HepG2 (cell line): Measurements from ENCODE around the gene OR2V2. TPM values are rescaled to one million over a fixed set of nuclear protein-coding genes. Genes with fewer than 3 reads are reported as not detected.

ENCODE experiments used
- CC2D1A ChIP-seq: sonication (generic); formaldehyde crosslinking; IDR thresholded peaks from 2 replicates; pipeline ENCODE4 v1.8.1; 2023; ENCODE audit warnings: mild to moderate bottlenecking, missing genetic modification reagents
- EED ChIP-seq: sonication (generic); formaldehyde crosslinking; IDR thresholded peaks from 2 replicates; pipeline ENCODE4 v1.5.0; 2020; ENCODE audit warnings: mild to moderate bottlenecking, missing genetic modification reagents
- FOXJ3 ChIP-seq: sonication (generic); formaldehyde crosslinking; IDR thresholded peaks from 2 replicates; pipeline ENCODE4 v1.4.0; 2020; ENCODE audit warnings: missing genetic modification reagents, mild to moderate bottlenecking, borderline replicate concordance
- GATAD2A ChIP-seq: IDR thresholded peaks from 2 replicates; pipeline ENCODE4 v1.6.1; 2016
- KLF12 ChIP-seq: sonication (generic); formaldehyde crosslinking; IDR thresholded peaks from 2 replicates; pipeline ENCODE4 v1.4.0; 2020; ENCODE audit warnings: missing genetic modification reagents, borderline replicate concordance
- MXD4 ChIP-seq: IDR thresholded peaks from 2 replicates; pipeline ENCODE4 v1.6.1; 2016; ENCODE audit warnings: mild to moderate bottlenecking, missing biosample characterization, missing genetic modification reagents
- PAX8 ChIP-seq: sonication (generic); formaldehyde crosslinking; IDR thresholded peaks from 2 replicates; pipeline ENCODE4 v1.8.0; 2022; ENCODE audit warnings: mild to moderate bottlenecking, missing genetic modification reagents, borderline replicate concordance
- PHF5A ChIP-seq: IDR thresholded peaks from one replicate; pipeline ENCODE4 v1.6.1; 2018; ENCODE audit warnings: low read depth, missing genetic modification reagents; ENCODE audit not compliant: unreplicated experiment
- POGZ ChIP-seq: sonication (generic); formaldehyde crosslinking; IDR thresholded peaks from 2 replicates; pipeline ENCODE4 v1.4.0; 2020; ENCODE audit warnings: mild to moderate bottlenecking, missing genetic modification reagents
- RAD21 ChIP-seq: fragments of 450-650 bp; formaldehyde crosslinking; IDR thresholded peaks from 2 replicates; pipeline ENCODE4 v1.5.0; 2020; ENCODE audit warnings: mild to moderate bottlenecking
- SP1 ChIP-seq, 2 experiments: fragments of 450-650 bp in 1 of 2; sonication (generic) in 1 of 2; formaldehyde crosslinking in 1 of 2; IDR thresholded peaks; 2 replicates each; pipeline versions ENCODE4 v1.4.0 to v1.6.1; 2016 to 2020; ENCODE audit warnings: missing genetic modification reagents in 1 of 2
- STAT5B ChIP-seq: sonication (generic); formaldehyde crosslinking; IDR thresholded peaks from 2 replicates; pipeline ENCODE4 v1.4.0; 2020; ENCODE audit warnings: missing genetic modification reagents
- TRIM24 ChIP-seq: sonication (generic); formaldehyde crosslinking; IDR thresholded peaks from 2 replicates; pipeline ENCODE4 v1.8.0; 2022; ENCODE audit warnings: mild to moderate bottlenecking, missing genetic modification reagents
- ZNF816 ChIP-seq: sonication (generic); formaldehyde crosslinking; IDR thresholded peaks from 2 replicates; pipeline ENCODE4 v1.8.0; 2022; ENCODE audit warnings: missing genetic modification reagents, mild to moderate bottlenecking, borderline replicate concordance
- polyA plus RNA-seq, 8 experiments: library from polyadenylated mRNA; depleted of rRNA in 3 of 8; stranded (reverse) in 7 of 8; unstranded in 1 of 8; fragments of >200 nt; fragmentation: Illumina TruSeq in 4 of 8; extraction: Trizol in 4 of 8; gene quantifications; 2 replicates each; pipeline versions ENCODE4 v1.2.1 to v1.2.3, GENCODE V29; 2011 to 2016; ENCODE audit warnings: low read depth in 4 of 8, missing spikeins in 1 of 8, mixed read lengths in 1 of 8; ENCODE audit not compliant: insufficient read depth in 1 of 8
- total RNA-seq, 5 experiments: library from RNA; depleted of rRNA; stranded (reverse); fragments of >200 nt; fragmentation: Illumina TruSeq; extraction: Trizol; gene quantifications; 2 replicates each; pipeline ENCODE4 v1.2.3, GENCODE V29; 2016; ENCODE audit warnings: low read depth in 1 of 5
- TF ChIP-seq, protein P1 (sequence below): sonication (generic); formaldehyde crosslinking; IDR thresholded peaks from 2 replicates; pipeline ENCODE4 v1.4.0; 2020; ENCODE audit warnings: mild to moderate bottlenecking, missing genetic modification reagents, borderline replicate concordance
- TF ChIP-seq, protein P2 (sequence below): sonication (generic); formaldehyde crosslinking; IDR thresholded peaks from 2 replicates; pipeline ENCODE4 v1.8.0; 2023; ENCODE audit warnings: mild to moderate bottlenecking, missing genetic modification reagents
- TF ChIP-seq, protein P3 (sequence below): sonication (generic); formaldehyde crosslinking; IDR thresholded peaks from 2 replicates; pipeline ENCODE4 v1.4.0; 2020; ENCODE audit warnings: missing genetic modification reagents, borderline replicate concordance
- TF ChIP-seq, protein P4 (sequence below): sonication (generic); formaldehyde crosslinking; IDR thresholded peaks from 2 replicates; pipeline ENCODE4 v1.4.0; 2020; ENCODE audit warnings: mild to moderate bottlenecking, missing genetic modification reagents
- TF ChIP-seq, protein P5 (sequence below): sonication (generic); formaldehyde crosslinking; IDR thresholded peaks from 2 replicates; pipeline ENCODE4 v1.5.0; 2020; ENCODE audit warnings: missing genetic modification reagents, mild to moderate bottlenecking, borderline replicate concordance
- TF ChIP-seq, protein P6 (sequence below): sonication (generic); formaldehyde crosslinking; IDR thresholded peaks from 2 replicates; pipeline ENCODE4 v1.8.0; 2022; ENCODE audit warnings: mild to moderate bottlenecking, missing genetic modification reagents, moderate library complexity

OR2V2 gene
- total and polyA plus RNA-seq, 2 of the 13 experiments (the other 11 are each of a cell fraction or from before 2014, with no cell fraction given) = not detected

DNA sequence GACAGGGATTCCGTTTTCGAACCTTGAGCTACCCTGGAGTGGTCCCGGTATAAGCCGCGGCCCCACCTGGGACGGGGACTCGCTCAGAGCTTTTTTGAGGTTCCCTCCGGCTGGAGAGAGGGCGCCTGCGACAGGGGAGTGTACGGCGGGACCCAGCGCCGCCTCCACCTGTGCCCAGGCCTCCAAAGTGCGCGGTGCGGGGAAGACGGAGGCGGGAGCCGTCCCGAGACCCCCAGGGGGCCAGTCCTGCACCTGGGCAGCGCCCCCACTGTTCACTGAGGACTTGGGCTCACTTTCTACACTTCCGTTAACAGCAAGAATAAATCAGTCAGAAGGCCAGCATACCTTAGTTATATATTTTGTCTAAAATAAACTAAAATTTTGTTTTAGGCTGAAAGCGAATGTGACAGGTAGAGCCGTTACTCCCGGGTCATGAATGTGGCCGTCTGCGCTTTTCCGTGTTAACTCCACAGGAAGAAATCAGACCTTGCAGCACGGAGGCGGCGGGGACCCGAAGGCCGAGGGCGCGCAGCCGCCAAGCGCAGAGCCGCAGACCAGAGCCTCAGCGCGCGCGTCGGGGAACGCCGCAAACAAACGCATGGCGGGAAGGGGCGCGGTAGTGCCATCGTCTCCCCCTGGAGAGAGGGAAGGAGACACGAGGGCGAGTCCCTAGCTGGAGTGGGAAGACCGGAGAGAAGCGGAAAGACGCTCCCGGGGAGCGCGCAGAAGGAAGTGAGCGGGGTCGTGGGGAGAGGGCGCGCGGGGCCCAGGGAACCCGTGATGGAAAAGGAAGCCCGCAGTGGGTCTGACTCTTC is 43.5 kb downstream of the OR2V2 start (continued):
- TF ChIP-seq FOXJ3 (CRISPR knock-in tag) (no peak), PAX8 (CRISPR knock-in tag) (no peak), PHF5A (CRISPR knock-in tag) (no peak), STAT5B (no peak), KLF12 (CRISPR knock-in tag) (0 out of 2 replicates have a peak, but pooled peaks have one; percentile 33), TRIM24 (CRISPR knock-in tag) (no peak), EED (CRISPR knock-in tag) (peak; percentile 80; the same call in 1 of the 2 replicates), CC2D1A (CRISPR knock-in tag) (no peak), RAD21 (CRISPR knock-in tag) (no peak), SP1 (IDR thresholded peaks at IDR 0.05) (no peak), SP1 (CRISPR knock-in tag; IDR thresholded peaks at IDR 0.05) (no peak), GATAD2A (CRISPR knock-in tag) (0 out of 2 replicates have a peak, but pooled peaks have one; percentile 20), MXD4 (CRISPR knock-in tag) (no peak), POGZ (no peak), ZNF816 (no peak)
- TF ChIP-seq, protein P1, sequence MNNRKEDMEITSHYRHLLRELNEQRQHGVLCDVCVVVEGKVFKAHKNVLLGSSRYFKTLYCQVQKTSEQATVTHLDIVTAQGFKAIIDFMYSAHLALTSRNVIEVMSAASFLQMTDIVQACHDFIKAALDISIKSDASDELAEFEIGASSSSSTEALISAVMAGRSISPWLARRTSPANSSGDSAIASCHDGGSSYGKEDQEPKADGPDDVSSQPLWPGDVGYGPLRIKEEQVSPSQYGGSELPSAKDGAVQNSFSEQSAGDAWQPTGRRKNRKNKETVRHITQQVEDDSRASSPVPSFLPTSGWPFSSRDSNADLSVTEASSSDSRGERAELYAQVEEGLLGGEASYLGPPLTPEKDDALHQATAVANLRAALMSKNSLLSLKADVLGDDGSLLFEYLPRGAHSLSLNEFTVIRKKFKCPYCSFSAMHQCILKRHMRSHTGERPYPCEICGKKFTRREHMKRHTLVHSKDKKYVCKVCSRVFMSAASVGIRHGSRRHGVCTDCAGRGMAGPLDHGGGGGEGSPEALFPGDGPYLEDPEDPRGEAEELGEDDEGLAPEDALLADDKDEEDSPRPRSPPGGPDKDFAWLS (CRISPR knock-in tag) = no peak
- TF ChIP-seq, protein P2, sequence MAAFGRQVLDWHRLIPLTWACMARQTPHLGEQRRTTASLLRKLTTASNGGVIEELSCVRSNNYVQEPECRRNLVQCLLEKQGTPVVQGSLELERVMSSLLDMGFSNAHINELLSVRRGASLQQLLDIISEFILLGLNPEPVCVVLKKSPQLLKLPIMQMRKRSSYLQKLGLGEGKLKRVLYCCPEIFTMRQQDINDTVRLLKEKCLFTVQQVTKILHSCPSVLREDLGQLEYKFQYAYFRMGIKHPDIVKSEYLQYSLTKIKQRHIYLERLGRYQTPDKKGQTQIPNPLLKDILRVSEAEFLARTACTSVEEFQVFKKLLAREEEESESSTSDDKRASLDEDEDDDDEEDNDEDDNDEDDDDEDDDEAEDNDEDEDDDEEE (CRISPR knock-in tag) = no peak
- TF ChIP-seq, protein P3, sequence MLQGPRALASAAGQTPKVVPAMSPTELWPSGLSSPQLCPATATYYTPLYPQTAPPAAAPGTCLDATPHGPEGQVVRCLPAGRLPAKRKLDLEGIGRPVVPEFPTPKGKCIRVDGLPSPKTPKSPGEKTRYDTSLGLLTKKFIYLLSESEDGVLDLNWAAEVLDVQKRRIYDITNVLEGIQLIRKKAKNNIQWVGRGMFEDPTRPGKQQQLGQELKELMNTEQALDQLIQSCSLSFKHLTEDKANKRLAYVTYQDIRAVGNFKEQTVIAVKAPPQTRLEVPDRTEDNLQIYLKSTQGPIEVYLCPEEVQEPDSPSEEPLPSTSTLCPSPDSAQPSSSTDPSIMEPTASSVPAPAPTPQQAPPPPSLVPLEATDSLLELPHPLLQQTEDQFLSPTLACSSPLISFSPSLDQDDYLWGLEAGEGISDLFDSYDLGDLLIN (CRISPR knock-in tag) = 0 out of 2 replicates have a peak, but pooled peaks have one; percentile 8
- TF ChIP-seq, protein P4, sequence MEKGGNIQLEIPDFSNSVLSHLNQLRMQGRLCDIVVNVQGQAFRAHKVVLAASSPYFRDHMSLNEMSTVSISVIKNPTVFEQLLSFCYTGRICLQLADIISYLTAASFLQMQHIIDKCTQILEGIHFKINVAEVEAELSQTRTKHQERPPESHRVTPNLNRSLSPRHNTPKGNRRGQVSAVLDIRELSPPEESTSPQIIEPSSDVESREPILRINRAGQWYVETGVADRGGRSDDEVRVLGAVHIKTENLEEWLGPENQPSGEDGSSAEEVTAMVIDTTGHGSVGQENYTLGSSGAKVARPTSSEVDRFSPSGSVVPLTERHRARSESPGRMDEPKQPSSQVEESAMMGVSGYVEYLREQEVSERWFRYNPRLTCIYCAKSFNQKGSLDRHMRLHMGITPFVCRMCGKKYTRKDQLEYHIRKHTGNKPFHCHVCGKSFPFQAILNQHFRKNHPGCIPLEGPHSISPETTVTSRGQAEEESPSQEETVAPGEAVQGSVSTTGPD = no peak
- TF ChIP-seq, protein P5, sequence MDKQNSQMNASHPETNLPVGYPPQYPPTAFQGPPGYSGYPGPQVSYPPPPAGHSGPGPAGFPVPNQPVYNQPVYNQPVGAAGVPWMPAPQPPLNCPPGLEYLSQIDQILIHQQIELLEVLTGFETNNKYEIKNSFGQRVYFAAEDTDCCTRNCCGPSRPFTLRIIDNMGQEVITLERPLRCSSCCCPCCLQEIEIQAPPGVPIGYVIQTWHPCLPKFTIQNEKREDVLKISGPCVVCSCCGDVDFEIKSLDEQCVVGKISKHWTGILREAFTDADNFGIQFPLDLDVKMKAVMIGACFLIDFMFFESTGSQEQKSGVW (CRISPR knock-in tag) = peak; percentile 35; the same call in 1 of the 2 replicates
- TF ChIP-seq, protein P6, sequence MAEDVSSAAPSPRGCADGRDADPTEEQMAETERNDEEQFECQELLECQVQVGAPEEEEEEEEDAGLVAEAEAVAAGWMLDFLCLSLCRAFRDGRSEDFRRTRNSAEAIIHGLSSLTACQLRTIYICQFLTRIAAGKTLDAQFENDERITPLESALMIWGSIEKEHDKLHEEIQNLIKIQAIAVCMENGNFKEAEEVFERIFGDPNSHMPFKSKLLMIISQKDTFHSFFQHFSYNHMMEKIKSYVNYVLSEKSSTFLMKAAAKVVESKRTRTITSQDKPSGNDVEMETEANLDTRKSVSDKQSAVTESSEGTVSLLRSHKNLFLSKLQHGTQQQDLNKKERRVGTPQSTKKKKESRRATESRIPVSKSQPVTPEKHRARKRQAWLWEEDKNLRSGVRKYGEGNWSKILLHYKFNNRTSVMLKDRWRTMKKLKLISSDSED (CRISPR knock-in tag) = no peak
